Panc1 (cell line): ENCODE measurements around the gene UBTD2.

ENCODE experiments used
- CTCF ChIP-seq: fragments of 450-650 bp; IDR thresholded peaks from 2 replicates; pipeline ENCODE4 v1.5.1; 2017; ENCODE audit warnings: mild to moderate bottlenecking
- POLR2AphosphoS5 ChIP-seq: IDR thresholded peaks from 2 replicates; pipeline ENCODE4 v1.6.1; 2012; ENCODE audit warnings: mild to moderate bottlenecking, low read depth, low read length, moderate library complexity
- REST ChIP-seq, 2 experiments: IDR thresholded peaks; 2 replicates each; pipeline ENCODE4 v1.6.1; 2011 to 2012; ENCODE audit warnings: low read depth in 2 of 2, control low read depth in 1 of 2, low read length in 1 of 2, mild to moderate bottlenecking in 1 of 2, moderate library complexity in 1 of 2; ENCODE audit not compliant: insufficient read depth in 1 of 2
- SIN3A ChIP-seq: IDR thresholded peaks from 2 replicates; pipeline ENCODE4 v1.6.1; 2012; ENCODE audit warnings: low read depth, mild to moderate bottlenecking, low read length, moderate library complexity, borderline replicate concordance; ENCODE audit not compliant: insufficient read depth

GRCh38 chr5:172285226-172286143 lies 1.9 kb upstream of the UBTD2 start:
- no peak for TF ChIP-seq CTCF
- no peak for TF ChIP-seq POLR2AphosphoS5
- TF ChIP-seq SIN3A, result no peak
- no peak for TF ChIP-seq REST (IDR thresholded peaks at IDR 0.05; ENCODE audit: insufficient read depth in 1 of 2, low read depth in 2 of 2, low read length in 1 of 2)
